ENCODE data around the gene PDZD7.

Gene PDZD7

GRCh38 chr10:101053516-101053915, 22.6 kb upstream of the PDZD7 start:
- TF ChIP-seq, protein P1, sequence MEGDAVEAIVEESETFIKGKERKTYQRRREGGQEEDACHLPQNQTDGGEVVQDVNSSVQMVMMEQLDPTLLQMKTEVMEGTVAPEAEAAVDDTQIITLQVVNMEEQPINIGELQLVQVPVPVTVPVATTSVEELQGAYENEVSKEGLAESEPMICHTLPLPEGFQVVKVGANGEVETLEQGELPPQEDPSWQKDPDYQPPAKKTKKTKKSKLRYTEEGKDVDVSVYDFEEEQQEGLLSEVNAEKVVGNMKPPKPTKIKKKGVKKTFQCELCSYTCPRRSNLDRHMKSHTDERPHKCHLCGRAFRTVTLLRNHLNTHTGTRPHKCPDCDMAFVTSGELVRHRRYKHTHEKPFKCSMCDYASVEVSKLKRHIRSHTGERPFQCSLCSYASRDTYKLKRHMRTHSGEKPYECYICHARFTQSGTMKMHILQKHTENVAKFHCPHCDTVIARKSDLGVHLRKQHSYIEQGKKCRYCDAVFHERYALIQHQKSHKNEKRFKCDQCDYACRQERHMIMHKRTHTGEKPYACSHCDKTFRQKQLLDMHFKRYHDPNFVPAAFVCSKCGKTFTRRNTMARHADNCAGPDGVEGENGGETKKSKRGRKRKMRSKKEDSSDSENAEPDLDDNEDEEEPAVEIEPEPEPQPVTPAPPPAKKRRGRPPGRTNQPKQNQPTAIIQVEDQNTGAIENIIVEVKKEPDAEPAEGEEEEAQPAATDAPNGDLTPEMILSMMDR (conservative IDR thresholded peaks at IDR 0.05; ENCODE audit: low read depth, low read length) = no peak
- no peak overlapping the region for H3K4me3 ChIP-seq (ENCODE audit: low read depth, low read length)

GRCh38 chr10:101052285-101052684, 21.4 kb upstream of the PDZD7 start:
- TF ChIP-seq, protein P1 (conservative IDR thresholded peaks at IDR 0.05; ENCODE audit: low read depth, low read length) = no peak
- DNase-seq (ENCODE audit: low read depth) = peak; percentile 61
- H3K4me3 ChIP-seq (ENCODE audit: low read depth, low read length) = no peak overlapping the region

More at GRCh38 chr10:101053516-101053915, 22.6 kb upstream of the PDZD7 start:
- no peak for DNase-seq (ENCODE audit: low read depth)

GRCh38 chr10:101050208-101051069, 19.5 kb upstream of the PDZD7 start:
- H3K4me3 ChIP-seq (ENCODE audit: low read depth, low read length) = peak overlapping the region; percentile 22
- TF ChIP-seq, protein P1 (conservative IDR thresholded peaks at IDR 0.05; ENCODE audit: low read depth, low read length) = peak; percentile 71
- DNase-seq (ENCODE audit: low read depth) = peak; percentile 54

GRCh38 chr10:101047961-101048892, 17.3 kb upstream of the PDZD7 start:
- TF ChIP-seq, protein P1 (conservative IDR thresholded peaks at IDR 0.05; ENCODE audit: low read depth, low read length) = no peak
- no peak for DNase-seq (ENCODE audit: low read depth)
- no peak overlapping the region for H3K4me3 ChIP-seq (ENCODE audit: low read depth, low read length)

DNA sequence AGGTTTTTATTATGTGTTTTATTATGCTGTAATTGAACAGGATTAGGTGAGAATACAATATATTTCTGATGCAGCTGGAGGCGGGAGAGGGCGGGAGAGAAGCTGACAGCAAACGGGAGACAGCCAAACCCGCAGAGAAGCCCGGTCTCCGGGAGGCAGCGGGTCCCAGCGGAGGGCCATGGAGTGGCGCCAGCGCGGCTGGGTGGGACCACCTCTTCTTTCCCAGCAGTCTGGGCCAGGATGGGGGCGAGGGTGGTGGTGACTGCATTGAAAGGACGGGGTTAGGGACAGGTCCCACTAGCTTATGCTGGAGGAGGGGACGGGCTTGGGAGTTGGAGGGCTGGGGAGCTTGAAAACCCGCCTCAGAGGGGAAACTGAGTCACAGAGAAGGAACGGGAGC, 16.3 kb upstream of the PDZD7 start:
- no peak for DNase-seq (ENCODE audit: low read depth)
- H3K4me3 ChIP-seq (ENCODE audit: low read depth, low read length) = no peak overlapping the region
- TF ChIP-seq, protein P1 (conservative IDR thresholded peaks at IDR 0.05; ENCODE audit: low read depth, low read length) = no peak

DNA sequence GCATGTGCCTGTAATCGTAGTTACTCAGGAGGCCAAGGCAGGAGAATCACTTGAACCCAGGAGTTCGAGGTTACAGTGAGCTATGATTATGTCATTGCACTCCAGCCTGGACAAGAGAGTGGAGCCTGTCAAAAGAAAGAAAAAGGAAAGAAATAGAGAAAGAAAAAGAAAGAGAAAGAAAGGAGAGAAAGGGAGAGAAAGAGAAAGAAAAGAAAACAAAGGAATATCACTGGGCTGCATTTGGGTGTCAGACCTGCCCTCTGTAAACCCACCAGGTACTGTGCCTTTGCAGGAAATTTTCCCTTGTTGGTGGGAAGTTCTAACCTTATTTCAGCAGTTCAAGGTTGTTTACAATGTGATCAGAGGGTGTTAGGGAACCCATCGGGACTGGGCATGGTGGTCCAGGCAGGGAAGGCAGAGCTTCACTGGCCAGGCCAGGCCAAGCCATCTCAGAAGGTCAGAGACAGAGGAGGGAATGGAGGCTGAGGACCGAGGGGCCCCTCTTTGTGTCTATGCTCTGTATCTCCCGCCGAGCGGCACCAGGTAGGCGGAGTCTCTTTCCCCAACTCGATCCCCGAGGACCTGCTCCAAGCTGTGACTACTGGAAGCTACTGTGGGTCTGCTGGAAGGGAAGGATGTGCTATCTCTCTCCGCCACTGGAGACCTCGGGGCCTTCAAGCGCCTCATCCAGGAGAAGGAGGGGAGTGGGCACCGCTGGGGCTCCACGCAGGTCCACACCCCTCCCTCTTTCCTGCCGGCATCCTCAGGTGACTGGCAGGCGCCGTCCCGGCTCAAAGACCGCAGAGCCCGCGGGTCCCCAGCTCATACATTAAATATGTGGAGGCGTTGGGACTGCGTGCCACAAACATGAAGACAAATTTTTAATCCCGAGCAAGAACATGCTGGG, 15.7 kb upstream of the PDZD7 start:
- no peak overlapping the region for H3K4me3 ChIP-seq (ENCODE audit: low read depth, low read length)
- TF ChIP-seq, protein P1 (conservative IDR thresholded peaks at IDR 0.05; ENCODE audit: low read depth, low read length) = no peak

More for the DNA sequence above, 15.7 kb upstream of the PDZD7 start:
- no peak for DNase-seq (ENCODE audit: low read depth)
